ENCODE data around the gene MAML3.

MAML3 gene

GRCh38 chr4:140076307-140076706 lies 77.7 kb downstream of the MAML3 start:
- no peak overlapping the region for H3K27ac ChIP-seq
- no peak for TF ChIP-seq CTCF (conservative IDR thresholded peaks at IDR 0.05)

DNA sequence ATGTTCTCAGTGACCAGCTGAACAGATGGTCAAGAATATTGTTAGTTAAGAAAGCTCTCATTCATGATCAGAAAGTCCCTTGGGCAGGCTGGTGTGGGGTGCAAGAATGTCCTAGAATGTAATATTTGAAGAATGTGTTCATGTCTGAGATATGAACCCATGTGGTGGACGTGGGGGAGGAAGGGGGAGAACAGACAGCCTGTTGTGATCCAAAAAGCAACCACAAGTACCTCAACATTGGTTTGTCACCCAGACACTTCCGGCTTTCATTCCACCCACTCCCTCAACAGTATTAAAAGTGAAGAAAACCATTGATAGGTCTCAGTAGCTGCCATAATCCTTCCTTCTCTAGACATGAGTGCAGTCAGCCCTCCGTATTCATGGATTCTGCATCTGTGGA lies 82.2 kb downstream of the MAML3 start:
- no peak for TF ChIP-seq CTCF (conservative IDR thresholded peaks at IDR 0.05)
- H3K27ac ChIP-seq = no peak overlapping the region

GRCh38 chr4:140070973-140071372 lies 83.0 kb downstream of the MAML3 start:
- no peak overlapping the region for H3K27ac ChIP-seq
- TF ChIP-seq CTCF (conservative IDR thresholded peaks at IDR 0.05) = no peak

DNA sequence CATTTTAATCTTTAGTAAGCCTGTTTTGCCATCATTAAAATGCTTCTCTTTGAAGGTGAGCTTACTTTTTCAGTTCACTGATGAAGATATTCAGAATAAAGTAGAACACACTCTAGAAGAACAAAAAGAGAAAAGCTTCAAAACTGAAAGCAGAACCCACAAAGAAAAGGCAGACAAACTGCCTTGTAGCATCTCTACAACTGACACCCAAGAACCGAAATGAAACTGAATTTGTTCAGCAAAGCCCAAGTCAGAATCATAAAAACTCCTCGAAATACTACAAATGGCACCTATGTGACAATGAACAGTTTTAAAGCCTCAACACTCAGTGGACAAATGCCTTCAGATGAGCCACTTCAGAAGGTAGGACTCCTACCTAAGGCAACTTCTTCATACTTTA lies 83.6 kb downstream of the MAML3 start:
- no peak for TF ChIP-seq CTCF (conservative IDR thresholded peaks at IDR 0.05)
- H3K27ac ChIP-seq = no peak overlapping the region

- no peak for TF ChIP-seq CTCF (conservative IDR thresholded peaks at IDR 0.05)
Measured at GRCh38 chr4:140069066-140069465, 84.9 kb downstream of the MAML3 start.

DNA sequence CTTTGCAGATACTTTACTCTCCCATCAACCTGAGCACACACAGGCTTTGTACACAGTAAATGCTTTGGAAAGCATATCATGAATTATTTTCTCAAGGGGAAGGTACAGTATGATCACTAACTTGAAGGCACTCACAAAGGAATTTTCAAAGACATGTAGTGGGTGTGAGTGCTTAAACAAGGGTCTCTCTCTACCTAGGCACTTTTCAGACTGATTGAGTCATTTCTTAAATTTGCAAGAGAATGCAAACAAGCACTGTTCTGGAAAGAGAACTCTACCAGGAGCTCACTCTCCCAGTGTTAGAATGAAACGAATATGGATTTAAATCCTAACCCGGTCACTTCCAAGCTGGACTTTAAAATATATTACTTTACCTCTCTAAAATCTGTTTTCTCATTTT lies 85.7 kb downstream of the MAML3 start:
- TF ChIP-seq CTCF (conservative IDR thresholded peaks at IDR 0.05) = no peak

More at GRCh38 chr4:140069066-140069465, 84.9 kb downstream of the MAML3 start:
- no peak overlapping the region for H3K27ac ChIP-seq

DNA sequence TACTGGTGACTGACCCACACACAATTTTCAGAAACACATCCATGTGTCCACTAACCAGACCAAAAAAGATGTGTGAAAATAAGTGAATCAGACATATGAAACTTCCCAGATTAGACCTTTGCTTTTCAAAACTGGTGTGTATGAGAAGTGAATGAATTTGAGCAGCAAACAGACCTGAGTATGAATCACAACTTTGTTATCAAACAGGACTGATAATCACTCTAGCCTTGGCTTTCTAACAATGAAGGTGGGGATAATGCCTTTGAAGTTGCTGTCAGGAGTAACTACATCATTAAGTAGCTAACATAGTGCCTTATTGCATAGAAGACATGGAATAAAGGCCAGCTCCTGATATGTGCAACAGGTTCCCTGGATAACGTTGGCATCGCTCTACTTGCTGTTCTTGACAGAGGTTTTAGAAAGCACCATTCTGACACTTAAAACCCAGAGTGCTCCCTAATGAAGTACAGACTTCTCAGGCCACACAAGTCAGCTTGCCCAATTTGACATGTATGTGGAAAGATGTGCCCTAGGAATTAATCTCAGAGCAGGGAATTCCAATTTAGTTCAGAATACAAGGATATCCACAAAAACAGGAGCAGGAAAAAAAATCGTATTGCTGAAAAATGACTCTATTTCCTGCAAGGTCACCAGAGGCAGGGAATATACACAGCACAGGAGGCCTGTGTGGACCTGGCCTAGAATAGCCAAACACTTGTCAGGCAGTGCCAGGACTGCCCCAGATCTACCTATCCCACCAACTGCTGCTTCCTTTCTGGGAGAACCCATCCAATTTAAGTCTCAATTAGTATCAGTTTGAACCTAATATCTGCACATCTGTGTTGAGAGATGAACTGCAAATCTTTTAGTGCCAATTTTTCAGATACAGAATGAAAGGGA lies 87.7 kb downstream of the MAML3 start:
- H3K27ac ChIP-seq = no peak overlapping the region
- no peak for TF ChIP-seq CTCF (conservative IDR thresholded peaks at IDR 0.05)

More for the DNA sequence above, 85.7 kb downstream of the MAML3 start:
- H3K27ac ChIP-seq = no peak overlapping the region

All from VCaP (cell line).